Measurements from ENCODE around the gene IGSF6.

GRCh38 chr16:21590796-21591195, 61.6 kb downstream of the IGSF6 start:
- TF ChIP-seq CTCF (conservative IDR thresholded peaks at IDR 0.05; ENCODE audit: low read depth, low read length) (no peak), EZH2 (IDR thresholded peaks at IDR 0.05; ENCODE audit: low read length, unreplicated experiment) (no peak)
